HTR-8/SVneo (cell line): ENCODE data around the gene WDFY2.
"Not testable (repeated sequence)": the region's sequence is repeated elsewhere in the genome, so short reads cannot be mapped to it uniquely, and the experiment has no call there.

Experiments
- DNase-seq: peaks from one replicate; pipeline ENCODE4 v3.0.0; 2011; ENCODE audit warnings: low spot score, mixed read lengths; ENCODE audit not compliant: insufficient read length
- FAIRE-seq: peaks from 2 replicates; lab custom pipeline; 2011; peaks lifted over from hg19 to GRCh38; lab: Jason Lieb, UNC

Gene WDFY2, protein sequence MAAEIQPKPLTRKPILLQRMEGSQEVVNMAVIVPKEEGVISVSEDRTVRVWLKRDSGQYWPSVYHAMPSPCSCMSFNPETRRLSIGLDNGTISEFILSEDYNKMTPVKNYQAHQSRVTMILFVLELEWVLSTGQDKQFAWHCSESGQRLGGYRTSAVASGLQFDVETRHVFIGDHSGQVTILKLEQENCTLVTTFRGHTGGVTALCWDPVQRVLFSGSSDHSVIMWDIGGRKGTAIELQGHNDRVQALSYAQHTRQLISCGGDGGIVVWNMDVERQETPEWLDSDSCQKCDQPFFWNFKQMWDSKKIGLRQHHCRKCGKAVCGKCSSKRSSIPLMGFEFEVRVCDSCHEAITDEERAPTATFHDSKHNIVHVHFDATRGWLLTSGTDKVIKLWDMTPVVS

DNA sequence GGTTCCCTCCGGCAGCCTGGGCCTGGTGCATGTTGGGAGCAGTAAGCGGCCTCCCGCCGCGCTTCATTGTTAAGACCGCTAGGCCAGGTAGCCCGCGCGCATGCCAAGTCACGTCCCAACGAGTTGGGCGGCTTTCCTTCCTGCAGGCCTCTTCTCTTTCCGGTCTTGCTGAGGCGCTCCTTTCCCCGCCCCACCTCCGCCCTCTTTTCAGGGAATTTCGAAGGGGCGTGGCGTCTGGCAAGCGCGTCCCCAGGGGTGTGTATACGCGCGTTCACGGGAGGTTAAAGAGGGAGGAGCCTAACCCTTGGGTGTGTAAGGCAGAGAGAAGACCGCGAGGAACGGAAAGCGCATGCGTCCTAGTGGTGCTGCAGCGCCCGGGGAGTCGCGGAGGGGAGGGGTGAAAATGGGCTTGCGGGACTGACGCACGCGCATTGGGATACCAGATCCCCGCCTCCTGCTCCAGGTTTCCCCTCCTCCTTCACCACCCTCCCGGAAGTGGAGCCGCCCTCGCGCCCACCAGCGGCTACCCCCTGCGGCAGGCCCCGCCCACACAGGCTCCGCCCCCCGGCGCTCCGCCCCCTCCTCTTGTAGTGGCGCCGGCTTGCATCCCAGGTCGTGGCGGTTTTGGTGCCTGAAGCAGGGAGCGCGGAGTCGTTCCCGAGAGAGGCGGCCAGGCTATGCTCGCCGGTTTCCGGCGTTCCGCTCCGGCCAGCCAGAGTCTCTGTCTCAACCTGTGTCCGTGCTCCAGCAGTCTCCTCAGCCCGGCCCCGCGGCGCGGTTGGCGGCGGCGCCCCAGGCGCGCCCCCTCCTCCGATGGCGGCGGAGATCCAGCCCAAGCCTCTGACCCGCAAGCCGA lies at the start of gene WDFY2:
TSS of gene WDFY2 (plus strand) at position 588 of the 856 bp plus-strand sequence. CDS start at position 814, 226 bp downstream.
- FAIRE-seq (peak; percentile 60), DNase-seq (peak; percentile 84)

DNA sequence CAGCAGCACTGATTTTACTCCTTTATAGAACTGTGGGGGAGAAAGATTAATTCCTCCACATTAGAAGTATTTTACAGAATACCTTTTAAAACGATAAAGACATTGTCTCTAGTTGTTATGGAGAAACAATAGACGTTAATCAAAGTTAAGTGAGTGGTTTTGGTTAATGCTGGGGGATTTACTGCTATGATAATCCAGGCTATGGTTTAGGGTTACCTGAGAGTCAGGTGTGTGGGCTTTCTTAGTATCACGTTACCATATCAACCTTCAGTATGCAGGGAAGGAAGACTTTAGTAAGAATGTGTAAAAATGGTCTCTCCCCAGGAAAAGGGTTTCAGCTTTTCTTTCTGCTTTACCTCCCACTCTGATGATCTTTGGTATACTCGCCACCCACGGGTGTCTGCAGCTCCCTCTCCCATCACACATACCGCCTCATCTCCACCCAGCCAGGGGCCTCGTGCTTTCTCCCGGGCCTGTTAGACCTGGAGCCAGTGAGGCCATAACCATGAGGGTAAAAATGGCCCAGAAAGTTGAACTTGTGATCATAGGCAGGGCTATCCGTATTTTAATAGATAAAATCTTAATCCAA lies 45.6 kb upstream of the WDFY2 start:
- no peak for DNase-seq
- no peak for FAIRE-seq

DNA sequence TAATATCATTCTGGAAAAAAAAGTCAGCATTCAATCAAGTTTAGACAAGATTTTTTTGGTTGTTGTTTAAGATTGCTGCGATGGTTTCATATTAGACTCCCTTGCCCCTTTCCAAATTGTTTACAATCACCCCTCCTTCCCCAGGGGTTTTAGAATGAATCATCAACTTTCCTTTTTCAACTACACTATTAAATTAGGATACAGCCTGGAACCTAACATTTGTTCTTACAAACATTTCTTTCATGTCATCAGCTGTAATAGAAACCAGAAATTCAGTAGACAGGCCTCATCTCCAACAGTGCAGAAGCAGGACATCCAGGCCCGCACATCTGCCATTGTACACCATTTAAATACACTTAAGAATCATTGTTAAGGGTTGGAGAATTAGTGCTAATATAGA lies 44.4 kb upstream of the WDFY2 start:
- no peak for FAIRE-seq

DNA sequence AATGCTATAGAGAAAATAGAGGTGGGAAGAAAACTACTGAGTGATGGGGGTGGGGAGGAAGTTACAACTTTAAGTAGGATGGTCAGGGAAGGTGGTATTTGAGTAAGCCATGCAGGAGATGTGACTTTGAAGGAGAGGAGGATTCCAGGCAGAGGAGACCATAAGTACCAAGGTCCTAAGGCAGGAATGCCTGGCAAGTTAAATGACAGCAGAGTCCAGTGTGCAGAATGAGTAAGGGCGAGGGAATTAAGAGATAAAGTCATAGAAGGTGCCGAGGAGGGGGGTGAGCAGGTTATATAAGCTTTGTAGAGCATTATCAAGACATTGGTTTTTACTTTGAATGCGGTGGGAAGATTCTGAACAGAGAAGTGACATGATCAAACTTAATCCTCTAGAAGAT lies 43.2 kb upstream of the WDFY2 start:
- DNase-seq (no peak), FAIRE-seq (no peak)

More for the DNA sequence above, 44.4 kb upstream of the WDFY2 start:
- no peak for DNase-seq

DNA sequence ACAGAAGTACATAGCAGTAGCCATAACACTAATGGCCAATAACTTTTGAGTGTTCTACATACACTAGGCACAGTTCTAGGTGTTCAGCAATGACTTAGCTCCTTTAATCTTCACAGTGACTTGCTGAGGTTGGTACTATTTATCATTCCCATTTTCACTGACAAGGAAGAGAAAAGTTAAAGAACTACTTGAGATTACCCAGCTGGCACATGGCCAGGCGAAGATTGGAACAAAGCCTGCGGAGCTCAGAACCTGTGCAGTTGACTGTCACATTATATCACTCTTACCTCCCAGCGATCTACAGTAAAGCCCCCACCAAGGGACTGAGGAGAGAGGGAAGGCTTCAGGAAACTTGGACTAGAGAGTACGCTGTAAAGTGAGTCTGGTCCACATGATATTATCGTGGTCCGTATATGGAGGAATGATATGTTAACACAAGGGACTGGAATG lies 42.4 kb upstream of the WDFY2 start:
- DNase-seq (no peak), FAIRE-seq (no peak)

DNA sequence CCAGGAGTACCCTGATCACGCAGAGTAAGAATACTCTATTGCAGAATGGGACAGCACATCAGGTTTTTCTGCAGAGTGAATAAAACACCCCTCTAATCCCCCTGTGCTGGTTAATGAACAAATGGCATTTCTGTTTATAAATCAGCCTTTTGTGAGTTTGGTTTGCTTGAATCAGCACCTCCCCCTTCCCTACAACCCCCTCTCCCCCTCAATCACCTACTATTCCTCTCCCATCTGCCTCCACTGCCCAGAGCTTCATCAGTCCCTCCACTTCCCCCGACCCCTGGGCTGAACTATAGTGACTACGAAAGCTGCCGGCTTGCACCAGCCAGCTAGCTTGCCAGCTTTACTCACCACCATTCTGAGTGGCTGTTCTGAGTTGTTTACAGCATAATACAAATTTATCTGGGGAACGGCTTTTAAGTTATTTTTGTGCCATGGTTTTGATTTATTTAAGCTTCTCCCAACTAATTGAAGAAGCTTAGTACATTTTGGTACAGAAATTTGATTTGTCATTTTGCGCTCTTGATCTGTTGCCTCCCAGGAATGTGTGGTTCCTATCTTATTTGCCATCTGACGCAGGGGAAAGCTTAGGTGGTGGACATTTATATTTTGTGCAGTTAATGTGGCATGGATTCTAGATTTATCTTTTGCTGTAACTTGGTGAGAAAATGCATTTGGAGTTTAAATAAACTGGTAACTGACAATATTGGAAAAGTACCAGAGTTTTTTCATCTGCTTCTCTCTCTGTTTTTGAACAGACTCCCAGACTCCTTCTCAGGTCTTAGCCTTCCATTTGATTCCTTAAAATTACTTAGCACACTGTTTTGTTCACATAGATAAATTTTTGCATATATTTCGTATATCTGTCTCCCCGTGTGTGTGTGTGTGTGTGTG lies 41.7 kb upstream of the WDFY2 start:
- DNase-seq, result no peak
- FAIRE-seq, result no peak

DNA sequence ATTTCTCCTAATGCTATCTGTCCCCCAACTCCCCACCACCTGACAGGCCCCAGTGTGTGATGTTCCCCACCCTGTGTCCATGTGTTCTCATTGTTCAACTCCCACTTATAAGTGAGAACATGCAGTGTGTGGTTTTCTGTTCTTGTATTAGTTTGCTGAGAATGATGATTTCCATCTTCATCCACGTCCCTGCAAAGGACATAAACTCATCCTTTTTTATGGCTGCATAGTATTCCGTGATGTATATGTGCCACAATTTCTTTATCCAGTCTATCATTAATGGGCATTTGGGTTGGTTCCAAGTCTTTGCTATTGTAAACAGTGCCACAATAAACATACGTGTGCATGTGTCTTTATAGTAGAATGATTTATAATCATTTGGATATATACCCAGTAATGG lies 38.8 kb upstream of the WDFY2 start:
- DNase-seq, FAIRE-seq: not testable (repeated sequence)

DNA sequence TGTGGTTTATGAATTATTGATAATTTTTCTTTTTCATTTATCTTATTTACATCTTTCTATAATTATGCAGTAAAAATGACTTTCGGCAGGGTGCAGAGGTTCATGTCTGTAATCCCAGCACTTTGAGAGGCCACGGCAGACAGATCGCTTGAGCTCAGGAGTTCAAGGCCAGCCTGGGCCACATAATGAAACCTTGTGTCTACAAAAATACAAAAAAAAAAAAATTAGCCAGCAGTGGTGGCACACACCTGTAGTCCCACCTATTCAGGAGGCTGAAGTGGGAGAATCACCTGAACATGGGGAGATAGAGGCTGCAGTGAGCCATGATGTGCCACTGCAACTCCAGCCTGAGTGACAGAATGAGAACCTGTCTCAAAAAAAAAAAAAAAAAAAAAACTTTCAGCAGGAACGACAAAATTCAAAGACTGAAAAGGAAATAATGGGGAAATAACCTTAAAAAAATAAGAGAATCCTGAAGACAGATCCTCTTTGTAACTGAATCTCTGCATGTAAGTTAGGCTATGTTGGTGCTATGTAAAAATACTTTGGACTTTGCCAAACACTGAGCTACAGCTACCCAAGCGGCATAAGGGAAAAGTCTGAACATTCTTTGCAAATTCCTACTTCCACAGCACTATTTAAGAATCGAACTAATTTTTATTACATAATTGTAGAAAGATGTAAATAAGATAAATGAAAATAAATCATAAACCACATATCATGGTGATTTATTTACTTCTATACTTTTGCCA lies 36.7 kb upstream of the WDFY2 start:
- FAIRE-seq (no peak), DNase-seq (no peak)

DNA sequence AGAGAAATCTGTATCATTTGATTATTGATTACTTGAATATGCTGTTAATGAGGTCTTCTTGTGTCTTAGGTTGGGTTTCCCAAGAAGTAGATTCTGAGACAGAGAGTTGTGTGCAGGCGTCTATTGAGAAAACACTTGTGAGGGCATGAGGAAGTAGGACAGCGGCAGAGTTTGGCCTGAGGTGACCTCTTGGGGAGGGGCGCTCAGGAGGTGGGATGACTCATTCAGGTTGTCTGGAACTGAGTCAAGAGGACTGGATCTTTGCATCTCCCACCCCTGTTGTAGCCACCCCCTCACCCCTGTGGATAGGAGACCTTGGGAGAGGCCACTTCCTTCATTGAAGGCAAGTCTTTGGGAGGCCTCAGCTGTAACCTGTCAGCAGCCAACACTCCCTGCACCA lies 35.2 kb upstream of the WDFY2 start:
- DNase-seq (no peak), FAIRE-seq (no peak)

DNA sequence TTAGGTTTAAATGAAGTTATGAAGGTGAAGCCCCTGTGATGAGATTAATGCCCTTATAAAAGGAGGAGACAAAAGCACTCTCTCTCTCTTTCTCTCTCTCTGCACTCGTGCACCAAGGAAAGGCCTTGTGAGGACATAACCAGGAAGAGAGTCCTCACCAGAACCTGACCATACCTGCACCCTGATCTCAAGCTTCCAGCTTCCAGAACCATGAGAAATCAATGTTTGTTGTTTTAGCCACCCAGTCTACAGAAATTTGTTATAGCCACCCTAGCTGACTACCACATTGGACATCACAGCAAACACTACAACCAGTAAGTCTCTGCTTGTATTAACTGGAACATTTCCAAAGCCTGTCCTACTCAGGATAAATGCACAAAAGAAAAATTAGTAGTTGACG lies 34.7 kb upstream of the WDFY2 start:
- DNase-seq, result no peak
- no peak for FAIRE-seq

DNA sequence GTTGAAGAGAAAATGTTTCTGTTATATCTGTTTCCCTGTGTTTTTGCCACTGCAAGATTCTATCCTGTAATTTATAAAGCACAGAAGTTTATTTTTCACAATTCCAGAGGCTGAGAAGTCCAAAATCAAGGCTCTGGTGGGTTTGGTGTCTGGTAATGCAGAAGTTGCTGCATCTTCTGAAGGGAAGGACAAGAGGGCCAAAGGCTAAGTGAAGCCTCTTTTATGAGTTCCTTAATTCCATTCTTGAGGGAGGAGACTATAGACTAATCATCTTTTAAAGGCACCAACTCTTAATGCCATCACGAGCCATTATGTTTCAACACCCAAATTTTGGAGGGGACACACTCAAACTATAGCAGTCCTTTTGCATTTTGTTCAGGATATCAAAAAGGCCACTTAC lies 34.1 kb upstream of the WDFY2 start:
- no peak for DNase-seq
- FAIRE-seq, result no peak

DNA sequence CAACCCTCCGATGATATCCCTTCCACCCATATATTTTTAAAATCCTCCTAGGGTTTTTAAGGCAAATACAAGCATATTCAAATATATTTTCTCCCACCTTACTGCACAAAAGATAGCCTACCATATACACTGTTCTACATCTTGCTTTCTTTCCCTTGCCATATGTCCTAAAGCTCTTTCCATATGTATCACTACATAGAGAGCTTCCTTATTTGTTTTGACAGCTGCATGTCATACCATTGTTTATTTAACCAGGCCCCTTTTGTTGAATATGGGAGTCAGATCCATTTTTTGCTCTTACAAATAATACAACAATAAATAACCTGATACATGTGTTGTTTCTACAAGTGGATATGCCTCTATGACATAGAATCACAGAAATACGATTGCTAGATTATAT lies 32.8 kb upstream of the WDFY2 start:
- no peak for FAIRE-seq

DNA sequence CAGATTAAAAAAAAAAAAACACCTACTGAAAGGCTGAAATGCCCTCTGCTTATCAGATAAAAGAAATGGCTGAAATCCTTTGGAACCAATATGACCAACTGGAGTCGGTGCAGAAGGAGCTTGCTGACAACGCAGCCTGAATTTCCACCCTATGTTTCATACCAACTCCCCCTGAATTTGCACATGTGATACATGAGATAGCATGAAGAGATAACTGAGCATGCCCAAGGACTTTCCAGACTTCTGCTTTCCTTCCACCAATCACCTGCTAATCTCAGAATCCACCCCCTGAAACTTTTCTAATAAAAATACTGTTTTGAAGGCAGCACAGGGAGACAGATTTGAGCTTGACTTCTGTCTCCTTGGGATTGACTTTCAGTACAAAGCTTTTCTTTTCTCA lies 32.2 kb upstream of the WDFY2 start:
- FAIRE-seq, result no peak
- DNase-seq, result no peak

More for the DNA sequence above, 32.8 kb upstream of the WDFY2 start:
- DNase-seq, result no peak

DNA sequence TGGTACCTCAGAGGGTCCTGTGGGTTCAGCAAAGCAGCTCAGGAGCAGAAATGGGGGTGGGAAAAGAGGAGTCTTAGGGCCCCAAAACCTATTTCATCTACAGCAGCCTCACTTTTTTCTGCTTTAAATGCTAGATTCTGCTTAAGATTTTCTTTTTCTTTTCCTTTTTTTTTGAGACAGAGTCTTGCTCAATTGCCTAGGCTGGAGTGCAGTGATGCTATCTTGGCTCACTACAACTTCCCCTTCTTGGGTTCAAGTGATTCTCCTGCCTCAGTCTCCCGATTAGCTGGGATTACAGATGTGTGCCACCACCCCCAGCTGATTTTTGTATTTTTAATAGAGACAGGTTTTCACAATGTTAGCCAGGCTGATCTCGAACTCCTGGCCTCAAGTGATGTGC lies 30.7 kb upstream of the WDFY2 start:
- no peak for DNase-seq
- no peak for FAIRE-seq

DNA sequence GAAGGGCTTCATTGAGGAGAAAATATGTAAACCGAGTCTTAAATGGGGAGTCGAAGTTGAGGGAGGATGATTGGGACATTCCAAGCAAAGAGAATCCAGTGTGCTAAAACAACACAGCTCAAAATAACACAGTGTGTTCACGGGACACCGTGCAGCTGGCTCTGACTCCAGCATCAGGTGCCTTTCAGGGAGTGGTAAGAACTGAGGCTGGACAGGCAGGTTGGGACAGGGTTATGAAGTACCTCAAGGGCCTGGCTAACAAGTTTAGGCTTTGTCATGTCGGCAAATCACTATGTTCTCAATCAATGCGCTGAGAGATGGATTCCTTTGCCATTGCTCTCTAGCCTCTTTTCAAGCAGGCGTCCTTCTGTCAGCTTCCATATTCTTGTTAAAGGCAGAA lies 27.5 kb upstream of the WDFY2 start:
- FAIRE-seq (no peak), DNase-seq (no peak)

DNA sequence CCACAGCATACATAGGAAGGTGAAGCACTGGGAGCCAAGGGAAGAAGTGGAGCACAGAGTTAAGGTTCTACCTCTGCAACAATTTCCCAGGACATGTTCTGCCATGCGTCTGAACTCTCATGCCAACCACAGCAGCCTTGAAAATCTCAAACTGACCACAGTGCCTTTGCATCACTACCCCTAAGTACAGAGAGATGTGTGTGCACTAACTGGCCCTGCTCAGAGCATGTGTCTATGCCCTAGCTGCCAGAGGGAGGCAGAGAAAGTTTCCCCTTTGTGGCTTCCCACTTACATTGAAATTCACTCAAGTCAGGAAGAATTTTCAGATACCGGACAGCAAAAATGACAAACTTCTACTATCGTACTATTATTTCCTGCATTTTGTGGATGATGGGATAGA lies 26.8 kb upstream of the WDFY2 start:
- DNase-seq (no peak), FAIRE-seq (no peak)

DNA sequence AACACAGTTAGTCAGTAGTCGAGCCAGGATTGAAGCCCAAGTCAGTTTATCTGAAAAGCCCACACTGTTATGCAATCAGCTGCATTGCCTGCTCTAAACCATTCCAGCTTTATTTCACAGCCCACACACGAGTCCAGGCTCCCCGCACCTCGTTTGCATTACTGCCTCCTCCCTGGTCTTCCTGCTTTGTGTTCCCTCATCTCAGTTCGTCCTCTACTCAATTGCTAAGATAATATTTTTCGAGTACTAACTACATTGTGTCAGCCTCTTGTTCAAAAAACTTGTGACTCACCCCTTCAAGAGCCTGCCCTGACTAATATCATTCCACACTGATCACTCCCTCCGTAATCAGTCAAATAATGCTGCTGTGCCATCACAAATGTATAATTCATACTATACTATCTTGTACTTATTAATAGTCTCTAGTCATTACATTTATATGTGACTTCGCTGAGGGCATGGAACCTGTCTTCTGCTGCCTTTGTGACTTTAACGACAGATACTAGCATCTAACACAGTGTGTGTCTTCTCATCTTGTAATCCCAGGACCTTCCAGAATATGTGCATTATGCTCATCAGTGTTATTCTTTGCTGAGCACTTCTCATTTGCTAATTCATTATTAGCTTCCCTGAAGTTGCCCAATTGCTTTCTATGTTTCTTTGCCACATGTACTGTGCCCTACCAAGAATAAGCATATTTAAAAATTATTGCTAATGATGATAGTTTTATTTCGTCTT lies 26.2 kb upstream of the WDFY2 start:
- FAIRE-seq (no peak), DNase-seq (peak; percentile 27)

DNA sequence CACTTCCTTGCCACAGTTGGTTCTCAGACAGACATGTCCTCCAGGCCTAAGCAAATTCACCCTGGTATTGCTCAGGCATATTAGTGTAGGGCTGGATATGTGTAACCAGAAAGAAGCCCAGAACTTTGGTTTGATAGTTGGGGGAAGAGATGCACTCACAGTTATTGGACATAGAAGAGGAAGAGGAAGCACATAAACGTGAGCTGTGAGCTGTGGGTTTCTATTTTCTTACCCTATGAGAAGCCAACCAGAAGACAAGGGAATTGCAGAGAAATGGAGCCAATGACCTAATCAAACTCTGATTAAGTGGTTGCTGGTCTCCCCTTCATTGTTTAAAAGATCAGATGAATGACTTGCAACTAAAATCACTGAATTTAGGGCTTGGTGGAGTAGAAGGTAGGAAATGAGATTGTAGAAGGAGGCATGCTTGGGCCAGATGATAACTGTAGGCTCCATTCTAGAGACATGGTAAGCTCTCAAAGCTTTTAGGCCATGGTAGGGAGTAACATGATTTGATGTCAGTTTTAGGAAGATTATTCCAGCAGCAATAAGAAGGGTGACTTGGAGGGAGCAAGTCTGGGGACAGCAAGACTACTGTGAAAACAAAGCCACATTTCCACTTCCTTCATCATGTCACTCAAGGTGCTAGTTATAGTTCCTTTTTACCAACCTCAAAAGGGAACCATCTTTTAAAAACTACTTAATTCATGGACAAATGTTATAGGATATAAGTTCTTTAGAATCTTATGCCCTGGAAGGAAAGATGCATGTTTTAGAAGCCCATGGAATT lies 24.1 kb upstream of the WDFY2 start:
- DNase-seq (no peak), FAIRE-seq (no peak)
